ENCODE measurements around the gene FADS2. TPM values are rescaled to one million over a fixed set of nuclear protein-coding genes. Genes with fewer than 3 reads are reported as not detected.

Gene FADS2
- total RNA-seq, 1 donor, result 713 TPM

- no peak for TF ChIP-seq CTCF (IDR thresholded peaks at IDR 0.05; ENCODE audit: insufficient read depth, low read depth, low read length)
- no peak overlapping the region for H3K4me3 ChIP-seq (ENCODE audit: low read depth, low read length)
- no peak for DNase-seq (ENCODE audit: low read depth)
These were observed 45.7 kb downstream of the FADS2 start for GRCh38 chr11:61873588-61874376.

- no peak for DNase-seq (ENCODE audit: low read depth)
- H3K4me3 ChIP-seq (ENCODE audit: low read depth, low read length), result no peak overlapping the region
- TF ChIP-seq CTCF (IDR thresholded peaks at IDR 0.05; ENCODE audit: insufficient read depth, low read depth, low read length), result no peak
These were observed 46.3 kb downstream of the FADS2 start for GRCh38 chr11:61874377-61874809.

GRCh38 chr11:61874853-61875252 lies 46.8 kb downstream of the FADS2 start:
- no peak for DNase-seq (ENCODE audit: low read depth)
- no peak for TF ChIP-seq CTCF (IDR thresholded peaks at IDR 0.05; ENCODE audit: insufficient read depth, low read depth, low read length)
- no peak overlapping the region for H3K4me3 ChIP-seq (ENCODE audit: low read depth, low read length)

- H3K4me3 ChIP-seq (ENCODE audit: low read depth, low read length), result no peak overlapping the region
- TF ChIP-seq CTCF (IDR thresholded peaks at IDR 0.05; ENCODE audit: insufficient read depth, low read depth, low read length), result no peak
- DNase-seq (ENCODE audit: low read depth), result no peak
These were observed 47.6 kb downstream of the FADS2 start for GRCh38 chr11:61875698-61876097.

- H3K4me3 ChIP-seq (ENCODE audit: low read depth, low read length), result no peak overlapping the region
- no peak for DNase-seq (ENCODE audit: low read depth)
- TF ChIP-seq CTCF (IDR thresholded peaks at IDR 0.05; ENCODE audit: insufficient read depth, low read depth, low read length), result no peak
These were observed 51.1 kb downstream of the FADS2 start for GRCh38 chr11:61879152-61879551.

- H3K4me3 ChIP-seq (ENCODE audit: low read depth, low read length), result no peak overlapping the region
- DNase-seq (ENCODE audit: low read depth), result no peak
- no peak for TF ChIP-seq CTCF (IDR thresholded peaks at IDR 0.05; ENCODE audit: insufficient read depth, low read depth, low read length)
These were observed 51.9 kb downstream of the FADS2 start for GRCh38 chr11:61880031-61880430.

GRCh38 chr11:61880454-61880853 lies 52.4 kb downstream of the FADS2 start:
- no peak overlapping the region for H3K4me3 ChIP-seq (ENCODE audit: low read depth, low read length)
- no peak for TF ChIP-seq CTCF (IDR thresholded peaks at IDR 0.05; ENCODE audit: insufficient read depth, low read depth, low read length)
- DNase-seq (ENCODE audit: low read depth), result no peak

All from fibroblast of villous mesenchyme (primary cell).